Neural cell (in vitro differentiated cells): ENCODE data around the gene CEACAM3. TPM values are rescaled to one million over a fixed set of nuclear protein-coding genes. Genes with fewer than 3 reads are reported as not detected.

ENCODE experiments used
- H2AFZ ChIP-seq: fragments of 200-600, 300-800 bp; sonication (generic), shearing (Covaris generic); 2 replicates; pipeline ENCODE4 v1.6.0; 2014; ENCODE audit warnings: low read depth, mild to moderate bottlenecking, antibody characterized with exemption, low read length, moderate library complexity
- H3F3A ChIP-seq: fragments of 200-600 bp; shearing (Covaris generic); 2 replicates; pipeline ENCODE4 v1.6.1; 2016; ENCODE audit warnings: mild to moderate bottlenecking, moderate library complexity, mixed read lengths, antibody characterized with exemption, low read length; ENCODE audit not compliant: insufficient read depth, poor library complexity, severe bottlenecking
- H3K27ac ChIP-seq: fragments of 200-600, 300-800 bp; sonication (generic), shearing (Covaris generic); 2 replicates; pipeline ENCODE4 v1.5.1; 2014; ENCODE audit warnings: mild to moderate bottlenecking, low read length, moderate library complexity
- H3K27me3 ChIP-seq: fragments of 300-800, 200-600 bp; sonication (generic), shearing (Covaris generic); 2 replicates; pipeline ENCODE4 v1.6.0; 2014; ENCODE audit warnings: mild to moderate bottlenecking, low read depth, low read length, moderate library complexity; ENCODE audit not compliant: insufficient read depth
- H3K36me3 ChIP-seq: fragments of 300-800, 200-600 bp; sonication (generic), shearing (Covaris generic); 2 replicates; pipeline ENCODE4 v1.5.1; 2014; ENCODE audit warnings: mild to moderate bottlenecking, antibody characterized with exemption, low read length, moderate library complexity; ENCODE audit not compliant: insufficient read depth
- H3K4me2 ChIP-seq: fragments of 300-800, 200-600 bp; sonication (generic), shearing (Covaris generic); 2 replicates; pipeline ENCODE4 v1.6.0; 2014; ENCODE audit warnings: mild to moderate bottlenecking, low read length
- H3K4me3 ChIP-seq: fragments of 300-800, 200-600 bp; sonication (generic), shearing (Covaris generic); 2 replicates; pipeline ENCODE4 v1.5.1; 2014; ENCODE audit warnings: mild to moderate bottlenecking, low read length, moderate library complexity
- H3K79me2 ChIP-seq: fragments of 200-600 bp; shearing (Covaris generic); replicated peaks from 2 replicates; pipeline ENCODE4 v1.6.0; 2014; ENCODE audit warnings: mild to moderate bottlenecking, low read length, moderate library complexity; ENCODE audit not compliant: insufficient read depth
- H3K9ac ChIP-seq: fragments of 300-800, 200-600 bp; sonication (generic), shearing (Covaris generic); 2 replicates; pipeline ENCODE4 v1.6.1; 2016; ENCODE audit warnings: mild to moderate bottlenecking, low read length, mixed read lengths
- H3K9me2 ChIP-seq: fragments of 200-600 bp; shearing (Covaris generic); 2 replicates; pipeline ENCODE4 v1.6.1; 2016; ENCODE audit warnings: mild to moderate bottlenecking, low read length, mixed read lengths; ENCODE audit not compliant: insufficient read depth
- H3K9me3 ChIP-seq: fragments of 200-600, 300-800 bp; sonication (generic), shearing (Covaris generic); 2 replicates; pipeline ENCODE4 v1.6.1; 2016; ENCODE audit warnings: mild to moderate bottlenecking, mixed run types, low read length, moderate library complexity, mixed read lengths
- H4K20me1 ChIP-seq: fragments of 200-600 bp; shearing (Covaris generic); 2 replicates; pipeline ENCODE4 v1.6.1; 2016; ENCODE audit warnings: mild to moderate bottlenecking, mixed run types; ENCODE audit not compliant: insufficient read depth
- EP300 ChIP-seq: fragments of 450-650 bp; conservative IDR thresholded peaks from 2 replicates; pipeline ENCODE4 v1.6.1; 2014; ENCODE audit warnings: antibody characterized with exemption, mild to moderate bottlenecking, moderate library complexity; ENCODE audit not compliant: poor library complexity, severe bottlenecking
- EZH2 ChIP-seq: fragments of 200-600, 300-800 bp; shearing (Covaris generic), sonication (generic); IDR thresholded peaks from 2 replicates; pipeline ENCODE4 v1.6.1; 2014; ENCODE audit warnings: antibody characterized with exemption, low read length, borderline replicate concordance, mild to moderate bottlenecking; ENCODE audit not compliant: insufficient read depth, poor library complexity, severe bottlenecking
- POLR2AphosphoS5 ChIP-seq: IDR thresholded peaks from 2 replicates; pipeline ENCODE4 v1.6.1; 2012
- RAD21 ChIP-seq: fragments of 450-650 bp; conservative IDR thresholded peaks from 2 replicates; pipeline ENCODE4 v1.6.1; 2014; ENCODE audit warnings: antibody characterized with exemption, mild to moderate bottlenecking, moderate library complexity
- SMC3 ChIP-seq: fragments of 450-650 bp; conservative IDR thresholded peaks from 2 replicates; pipeline ENCODE4 v1.6.1; 2014; ENCODE audit warnings: antibody characterized with exemption, mild to moderate bottlenecking, moderate library complexity; ENCODE audit not compliant: poor library complexity
- TAF1 ChIP-seq: IDR thresholded peaks from 2 replicates; pipeline ENCODE4 v1.6.1; 2012; ENCODE audit warnings: low read depth
- polyA minus RNA-seq: library from RNA; depleted of rRNA, polyadenylated mRNA; stranded (reverse); fragments of >200 nt; gene quantifications from 2 replicates; pipeline ENCODE4 v1.2.3, GENCODE V29; 2014
- polyA plus RNA-seq: library from polyadenylated mRNA; depleted of rRNA; stranded (reverse); fragments of >200 nt; gene quantifications from 2 replicates; pipeline ENCODE4 v1.2.3, GENCODE V29; 2014
- TF ChIP-seq, protein P1 (sequence below): fragments of 450-650 bp; IDR thresholded peaks from 2 replicates; pipeline ENCODE4 v1.5.1; 2014; ENCODE audit warnings: antibody characterized with exemption, mild to moderate bottlenecking, moderate library complexity; ENCODE audit not compliant: poor library complexity, severe bottlenecking
- TF ChIP-seq, protein P2 (sequence below): IDR thresholded peaks from 2 replicates; pipeline ENCODE4 v1.6.1; 2012; ENCODE audit warnings: borderline replicate concordance

CEACAM3 gene
- polyA plus RNA-seq: not detected in 2 replicates
- polyA minus RNA-seq: not detected in 2 replicates

DNA sequence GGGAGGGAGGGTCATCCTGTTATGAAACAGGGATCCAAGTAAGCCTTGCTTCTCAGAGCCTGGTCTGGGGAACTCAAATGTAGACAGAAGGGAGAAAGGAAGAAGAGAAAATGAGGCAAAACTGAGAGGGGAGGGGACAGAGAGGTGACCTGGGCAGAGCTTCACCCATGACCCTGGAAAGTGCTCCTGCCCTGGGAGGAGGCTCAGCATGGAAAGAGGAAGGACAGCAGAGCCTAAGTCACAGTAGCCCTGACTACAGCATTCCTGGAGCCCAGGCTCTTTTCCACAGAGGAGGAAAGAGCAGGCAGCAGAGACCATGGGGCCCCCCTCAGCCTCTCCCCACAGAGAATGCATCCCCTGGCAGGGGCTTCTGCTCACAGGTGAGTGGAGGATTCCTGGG lies at the start of gene CEACAM3:
Gene CEACAM3, plus strand, starts transcription at position 226 of the 400 bp plus-strand sequence. Its CDS starts 91 bp downstream, at position 317.
- no peak within 1 kb of the TSS for H2AFZ ChIP-seq
- no peaks in the 10 kb centered on the region for H3K9me2 ChIP-seq
- no peaks in the 10 kb centered on the region for H3K36me3 ChIP-seq
- H3K27me3 ChIP-seq: no peaks in the 10 kb centered on the region
- H3K9ac ChIP-seq: no peak within 1 kb of the TSS
- no peaks in the 10 kb centered on the region for H4K20me1 ChIP-seq
- no peaks in the 10 kb centered on the region for H3F3A ChIP-seq
- H3K4me2 ChIP-seq: no peak within 1 kb of the TSS
- TF ChIP-seq, protein P1, sequence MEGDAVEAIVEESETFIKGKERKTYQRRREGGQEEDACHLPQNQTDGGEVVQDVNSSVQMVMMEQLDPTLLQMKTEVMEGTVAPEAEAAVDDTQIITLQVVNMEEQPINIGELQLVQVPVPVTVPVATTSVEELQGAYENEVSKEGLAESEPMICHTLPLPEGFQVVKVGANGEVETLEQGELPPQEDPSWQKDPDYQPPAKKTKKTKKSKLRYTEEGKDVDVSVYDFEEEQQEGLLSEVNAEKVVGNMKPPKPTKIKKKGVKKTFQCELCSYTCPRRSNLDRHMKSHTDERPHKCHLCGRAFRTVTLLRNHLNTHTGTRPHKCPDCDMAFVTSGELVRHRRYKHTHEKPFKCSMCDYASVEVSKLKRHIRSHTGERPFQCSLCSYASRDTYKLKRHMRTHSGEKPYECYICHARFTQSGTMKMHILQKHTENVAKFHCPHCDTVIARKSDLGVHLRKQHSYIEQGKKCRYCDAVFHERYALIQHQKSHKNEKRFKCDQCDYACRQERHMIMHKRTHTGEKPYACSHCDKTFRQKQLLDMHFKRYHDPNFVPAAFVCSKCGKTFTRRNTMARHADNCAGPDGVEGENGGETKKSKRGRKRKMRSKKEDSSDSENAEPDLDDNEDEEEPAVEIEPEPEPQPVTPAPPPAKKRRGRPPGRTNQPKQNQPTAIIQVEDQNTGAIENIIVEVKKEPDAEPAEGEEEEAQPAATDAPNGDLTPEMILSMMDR: no peak
- no peak for TF ChIP-seq EP300
- TF ChIP-seq, protein P2, sequence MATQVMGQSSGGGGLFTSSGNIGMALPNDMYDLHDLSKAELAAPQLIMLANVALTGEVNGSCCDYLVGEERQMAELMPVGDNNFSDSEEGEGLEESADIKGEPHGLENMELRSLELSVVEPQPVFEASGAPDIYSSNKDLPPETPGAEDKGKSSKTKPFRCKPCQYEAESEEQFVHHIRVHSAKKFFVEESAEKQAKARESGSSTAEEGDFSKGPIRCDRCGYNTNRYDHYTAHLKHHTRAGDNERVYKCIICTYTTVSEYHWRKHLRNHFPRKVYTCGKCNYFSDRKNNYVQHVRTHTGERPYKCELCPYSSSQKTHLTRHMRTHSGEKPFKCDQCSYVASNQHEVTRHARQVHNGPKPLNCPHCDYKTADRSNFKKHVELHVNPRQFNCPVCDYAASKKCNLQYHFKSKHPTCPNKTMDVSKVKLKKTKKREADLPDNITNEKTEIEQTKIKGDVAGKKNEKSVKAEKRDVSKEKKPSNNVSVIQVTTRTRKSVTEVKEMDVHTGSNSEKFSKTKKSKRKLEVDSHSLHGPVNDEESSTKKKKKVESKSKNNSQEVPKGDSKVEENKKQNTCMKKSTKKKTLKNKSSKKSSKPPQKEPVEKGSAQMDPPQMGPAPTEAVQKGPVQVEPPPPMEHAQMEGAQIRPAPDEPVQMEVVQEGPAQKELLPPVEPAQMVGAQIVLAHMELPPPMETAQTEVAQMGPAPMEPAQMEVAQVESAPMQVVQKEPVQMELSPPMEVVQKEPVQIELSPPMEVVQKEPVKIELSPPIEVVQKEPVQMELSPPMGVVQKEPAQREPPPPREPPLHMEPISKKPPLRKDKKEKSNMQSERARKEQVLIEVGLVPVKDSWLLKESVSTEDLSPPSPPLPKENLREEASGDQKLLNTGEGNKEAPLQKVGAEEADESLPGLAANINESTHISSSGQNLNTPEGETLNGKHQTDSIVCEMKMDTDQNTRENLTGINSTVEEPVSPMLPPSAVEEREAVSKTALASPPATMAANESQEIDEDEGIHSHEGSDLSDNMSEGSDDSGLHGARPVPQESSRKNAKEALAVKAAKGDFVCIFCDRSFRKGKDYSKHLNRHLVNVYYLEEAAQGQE: no peak
- no peak for TF ChIP-seq RAD21
- no peak for TF ChIP-seq EZH2
- no peak for TF ChIP-seq POLR2AphosphoS5
- no peak for TF ChIP-seq SMC3
- no peak within 1 kb of the TSS for H3K4me3 ChIP-seq
- H3K27ac ChIP-seq: no peak within 1 kb of the TSS
- no peaks in the 10 kb centered on the region for H3K9me3 ChIP-seq
- no peaks in the 10 kb centered on the region for H3K79me2 ChIP-seq

DNA sequence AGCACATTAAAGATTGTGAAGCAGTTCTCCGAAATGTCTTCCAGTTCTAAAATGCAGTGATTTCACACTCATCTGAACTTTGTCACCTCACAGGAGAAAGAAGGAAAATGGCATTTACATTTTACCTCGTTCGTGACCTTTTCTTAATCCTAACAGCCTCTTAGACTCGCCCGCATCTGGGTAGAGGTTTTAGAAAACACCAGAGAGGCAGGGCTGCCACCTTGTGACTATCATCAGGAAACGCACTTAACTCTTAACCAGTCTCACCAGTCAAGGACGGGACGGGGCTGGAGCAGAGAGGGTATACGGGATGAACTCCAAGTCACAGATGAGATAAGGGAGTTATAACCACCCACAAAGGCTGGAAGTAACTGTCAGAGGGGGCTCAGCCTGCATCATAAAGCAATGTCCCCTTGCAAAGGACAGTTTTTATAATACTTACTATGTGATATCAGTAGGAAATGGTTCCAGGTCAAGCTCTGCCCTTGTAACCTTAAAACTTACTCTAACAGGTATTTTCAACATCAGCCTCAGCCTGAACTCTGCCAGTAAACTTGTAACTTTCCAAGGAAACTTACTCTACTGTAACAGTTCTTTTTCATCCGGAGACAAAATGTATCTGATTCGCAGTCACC lies 49.7 kb upstream of the CEACAM3 start:
- H4K20me1 ChIP-seq: no peaks in the 10 kb centered on the region
- no peak overlapping the region for H3K9ac ChIP-seq
- H3K27ac ChIP-seq: no peak overlapping the region
- H3F3A ChIP-seq: no peaks in the 10 kb centered on the region
- H3K4me3 ChIP-seq: no peak overlapping the region
- no peaks in the 10 kb centered on the region for H3K9me2 ChIP-seq
- H3K27me3 ChIP-seq: no peaks in the 10 kb centered on the region
- no peaks in the 10 kb centered on the region for H3K79me2 ChIP-seq
- H2AFZ ChIP-seq: no peak overlapping the region
- no peaks in the 10 kb centered on the region for H3K9me3 ChIP-seq
- H3K36me3 ChIP-seq: no peaks in the 10 kb centered on the region
- H3K4me2 ChIP-seq: no peak overlapping the region
- TF ChIP-seq, protein P2: no peak
- TF ChIP-seq, protein P1: peak; percentile 8
- TF ChIP-seq TAF1 (no peak), RAD21 (no peak)
